GM21367 (cell line): ENCODE measurements around the gene CXorf65.
A peak's percentile ranks its signal among the peaks of the same experiment; 100 is the strongest.

ENCODE experiments used
- ATAC-seq: cut with Tn5 transposase; IDR thresholded peaks from one replicate; pipeline ENCODE4 v1.9.1; 2021; ENCODE audit not compliant: unreplicated experiment

CXorf65 gene

DNA sequence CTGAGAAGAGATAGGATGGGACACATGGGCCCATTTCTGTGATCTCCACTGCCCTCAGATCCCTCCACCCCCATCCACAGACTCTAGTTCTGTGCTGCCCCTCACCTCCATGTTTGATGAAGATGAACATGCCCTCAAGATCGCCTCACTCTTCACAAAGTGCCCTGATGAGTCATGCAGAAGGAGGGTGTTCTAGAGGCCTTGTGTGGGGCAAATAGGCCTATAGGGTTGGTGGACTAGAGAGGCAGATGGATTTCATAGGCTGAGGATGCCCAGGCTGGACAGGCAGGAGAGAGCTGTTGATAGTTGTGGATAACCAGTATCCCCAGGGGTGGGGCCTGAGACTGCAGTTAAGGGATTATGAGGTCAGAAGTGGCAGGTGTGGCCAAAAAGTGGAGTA, at the start of gene CXorf65:
CXorf65 (minus strand) TSS at position 314 of the 400 bp plus-strand sequence; CDS start at position 130, 184 bp downstream.
- ATAC-seq: no peak

GRCh38 chrX:71154641-71155040, 48.1 kb upstream of the CXorf65 start:
- ATAC-seq: no peak

GRCh38 chrX:71154196-71154595, 47.7 kb upstream of the CXorf65 start:
- ATAC-seq: no peak

DNA sequence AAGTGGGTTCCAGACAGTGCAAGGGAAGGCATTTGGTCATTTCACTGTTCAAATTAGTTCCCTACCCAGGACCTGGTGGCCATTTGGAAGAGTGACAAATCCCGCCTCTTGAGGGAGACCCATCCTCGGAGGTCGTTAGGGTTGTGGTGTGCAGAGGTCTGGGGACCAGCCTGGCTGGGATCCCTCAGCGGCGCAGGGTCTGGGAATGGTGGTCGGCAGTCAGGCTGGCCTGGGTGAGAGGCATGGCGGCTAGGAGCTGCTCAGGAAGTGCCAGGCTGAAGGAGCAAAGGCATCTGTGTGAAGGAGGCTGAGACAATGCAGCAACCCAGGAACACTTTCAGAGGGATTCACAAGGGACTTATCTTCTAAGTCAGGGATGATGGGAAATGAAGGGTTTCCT, 44.8 kb upstream of the CXorf65 start:
- ATAC-seq: no peak

- ATAC-seq: no peak
Observed at GRCh38 chrX:71148278-71148663, 41.7 kb upstream of the CXorf65 start.

DNA sequence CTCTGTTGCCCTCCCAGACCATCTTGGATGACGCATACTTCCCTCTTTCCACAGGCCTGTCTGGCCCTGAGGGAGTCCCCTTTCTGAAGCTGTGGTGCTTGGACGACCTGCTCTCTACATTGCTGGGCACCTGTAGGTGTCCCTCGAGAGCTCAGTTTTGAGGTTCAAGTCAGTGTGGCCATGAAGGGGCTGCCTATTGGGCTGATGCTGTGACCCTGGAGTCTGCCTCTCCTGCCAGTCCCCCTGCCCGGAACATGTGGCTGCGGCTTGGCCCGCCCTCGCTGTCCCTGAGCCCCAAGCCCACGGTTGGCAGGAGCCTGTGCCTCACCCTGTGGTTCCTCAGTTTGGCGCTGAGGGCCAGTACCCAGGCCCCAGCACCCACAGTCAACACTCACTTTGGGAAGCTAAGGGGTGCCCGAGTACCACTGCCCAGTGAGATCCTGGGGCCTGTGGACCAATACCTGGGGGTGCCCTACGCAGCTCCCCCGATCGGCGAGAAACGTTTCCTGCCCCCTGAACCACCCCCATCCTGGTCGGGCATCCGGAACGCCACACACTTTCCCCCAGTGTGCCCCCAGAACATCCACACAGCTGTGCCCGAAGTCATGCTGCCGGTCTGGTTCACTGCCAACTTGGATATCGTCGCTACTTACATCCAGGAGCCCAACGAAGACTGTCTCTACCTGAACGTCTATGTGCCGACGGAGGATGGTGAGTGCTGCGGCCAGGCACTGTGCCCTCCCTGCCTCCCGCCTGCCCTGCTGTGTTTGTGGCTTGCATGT, 41.1 kb upstream of the CXorf65 start:
- no peak for ATAC-seq

DNA sequence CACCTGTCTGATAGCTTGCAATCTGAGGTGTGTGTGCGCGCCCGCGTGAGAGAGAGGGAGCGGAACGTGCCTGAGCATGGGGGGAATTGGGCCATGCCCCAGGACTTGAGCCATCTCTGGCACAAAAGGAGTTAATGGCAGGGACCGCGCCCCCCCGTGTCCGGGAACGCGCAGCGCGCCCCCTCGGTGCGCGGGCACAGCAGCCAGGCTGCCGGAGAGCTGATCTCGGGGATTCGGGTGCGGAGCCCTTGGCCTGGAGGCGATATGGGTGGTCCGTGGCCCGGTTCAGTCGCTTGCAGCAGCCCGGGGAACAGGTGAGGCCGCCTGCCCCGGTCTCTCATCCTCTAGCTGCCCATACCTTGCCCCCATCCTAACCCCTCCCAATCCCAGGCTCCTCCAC, 38.1 kb upstream of the CXorf65 start, which contains the start of gene NLGN3:
NLGN3 (plus strand) TSS at position 191 of the 400 bp plus-strand sequence. CDS start 2,909 bp downstream, outside the sequence.
- no peak for ATAC-seq

GRCh38 chrX:71143508-71143907, 37.0 kb upstream of the CXorf65 start:
- no peak for ATAC-seq

GRCh38 chrX:71140440-71140839, 33.9 kb upstream of the CXorf65 start:
- ATAC-seq: no peak

GRCh38 chrX:71131510-71131909, 25.0 kb upstream of the CXorf65 start:
- no peak for ATAC-seq

GRCh38 chrX:71128915-71129765, 22.6 kb upstream of the CXorf65 start:
- no peak for ATAC-seq

- no peak for ATAC-seq
Observed at GRCh38 chrX:71128166-71128833, 21.8 kb upstream of the CXorf65 start.

DNA sequence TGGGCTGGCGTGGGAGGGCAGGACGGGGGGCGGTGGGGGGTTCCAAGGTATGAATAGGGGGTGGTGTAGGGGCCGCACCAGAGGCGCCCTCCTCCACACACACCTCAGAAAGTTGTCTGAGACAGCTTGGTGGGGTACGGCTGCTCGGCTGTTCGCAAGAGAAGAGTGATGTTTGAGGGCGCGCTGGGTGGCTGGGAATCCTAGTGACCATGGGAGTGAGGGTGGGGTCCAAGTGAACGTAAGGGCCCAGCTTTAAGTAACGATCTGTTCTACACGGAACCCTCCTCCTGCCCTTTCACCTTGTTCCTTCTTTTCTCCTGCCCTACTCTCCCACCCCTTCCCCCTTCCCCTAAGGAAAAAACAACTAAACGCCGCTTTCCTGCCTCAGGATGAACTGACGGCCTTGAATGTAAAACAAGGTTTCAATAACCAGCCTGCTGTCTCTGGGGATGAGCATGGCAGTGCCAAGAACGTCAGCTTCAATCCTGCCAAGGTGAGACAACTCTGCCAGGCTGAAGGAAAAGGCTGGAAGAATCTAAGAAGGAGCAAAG, 12.5 kb upstream of the CXorf65 start:
- no peak for ATAC-seq

- peak; percentile 82 for ATAC-seq
Observed at GRCh38 chrX:71118032-71118984, 11.8 kb upstream of the CXorf65 start, which contains the start of gene MED12. MED12 (plus strand) TSS chrX:71118596; CDS start chrX:71118755, 159 bp downstream.

- ATAC-seq: no peak
Observed at GRCh38 chrX:71117358-71117757, 10.8 kb upstream of the CXorf65 start.

- peak; percentile 12 for ATAC-seq
Observed at GRCh38 chrX:71111921-71112431, 5.4 kb upstream of the CXorf65 start.

- ATAC-seq: peak; percentile 87
Observed at GRCh38 chrX:71111141-71111843, 4.8 kb upstream of the CXorf65 start, which contains the start of gene IL2RG. IL2RG (minus strand) TSS chrX:71111577; CDS start chrX:71111539, 38 bp downstream.

- no peak for ATAC-seq
Observed at GRCh38 chrX:71109051-71109450, 2.5 kb upstream of the CXorf65 start.
